HG03097 (cell line): ENCODE results near the gene FJX1.
"Not testable (repeated sequence)": the region's sequence is repeated elsewhere in the genome, so short reads cannot be mapped to it uniquely, and the experiment has no call there.

Experiments used
- ATAC-seq: cut with Tn5 transposase; IDR thresholded peaks from one replicate; pipeline ENCODE4 v1.9.1; 2021; ENCODE audit not compliant: unreplicated experiment, low FRiP score

The FJX1 gene

DNA sequence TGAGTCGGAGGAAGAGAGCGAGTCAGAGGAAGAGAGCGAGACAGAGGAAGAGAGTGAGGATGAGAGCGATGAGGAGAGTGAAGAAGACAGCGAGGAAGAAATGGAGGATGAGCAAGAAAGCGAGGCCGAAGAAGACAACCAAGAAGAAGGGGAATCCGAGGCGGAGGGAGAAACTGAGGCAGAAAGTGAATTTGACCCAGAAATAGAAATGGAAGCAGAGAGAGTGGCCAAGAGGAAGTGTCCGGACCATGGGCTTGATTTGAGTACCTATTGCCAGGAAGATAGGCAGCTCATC, 45.1 kb downstream of the FJX1 start:
- ATAC-seq, result no peak

DNA sequence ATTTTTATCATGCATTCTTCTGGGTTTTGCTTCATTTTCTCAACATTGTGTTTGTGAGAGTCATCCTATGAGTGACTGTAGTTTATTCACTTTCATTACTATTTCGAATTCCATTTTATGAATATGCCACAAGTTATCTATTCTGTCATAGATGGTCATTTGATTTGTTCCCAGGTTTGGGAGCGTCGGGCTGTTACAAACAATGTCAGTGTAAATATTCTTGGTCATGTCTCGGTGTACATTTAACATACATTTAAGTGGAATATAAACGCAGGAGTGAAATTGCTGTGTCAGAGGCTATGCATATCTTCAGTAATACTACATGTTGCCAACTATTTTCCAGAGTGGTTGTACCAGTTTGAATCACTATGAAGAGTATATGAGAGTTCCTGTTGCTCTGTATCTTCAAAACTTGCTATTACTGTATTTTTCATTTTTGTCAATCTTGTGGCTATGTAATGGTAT, 46.7 kb downstream of the FJX1 start:
- ATAC-seq, result no peak

DNA sequence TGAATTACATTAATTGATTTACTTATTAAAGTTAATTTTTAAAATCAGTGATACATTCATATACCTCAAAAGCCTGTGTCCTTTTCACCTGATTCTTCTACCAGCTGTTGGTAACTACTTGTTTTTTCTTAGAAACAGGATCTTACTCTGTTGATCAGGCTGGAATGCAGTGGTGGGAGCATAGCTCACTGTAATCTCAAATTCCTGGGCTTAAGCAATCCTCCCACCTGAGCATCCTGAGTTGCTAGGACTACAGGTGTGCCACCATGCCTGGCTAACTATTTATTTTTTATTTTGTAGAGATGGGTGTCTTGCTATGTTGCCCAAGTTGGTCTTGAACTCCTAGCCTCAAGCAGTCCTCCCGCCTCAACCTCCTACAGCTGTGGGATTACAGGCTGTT, 49.0 kb downstream of the FJX1 start:
- no peak for ATAC-seq

DNA sequence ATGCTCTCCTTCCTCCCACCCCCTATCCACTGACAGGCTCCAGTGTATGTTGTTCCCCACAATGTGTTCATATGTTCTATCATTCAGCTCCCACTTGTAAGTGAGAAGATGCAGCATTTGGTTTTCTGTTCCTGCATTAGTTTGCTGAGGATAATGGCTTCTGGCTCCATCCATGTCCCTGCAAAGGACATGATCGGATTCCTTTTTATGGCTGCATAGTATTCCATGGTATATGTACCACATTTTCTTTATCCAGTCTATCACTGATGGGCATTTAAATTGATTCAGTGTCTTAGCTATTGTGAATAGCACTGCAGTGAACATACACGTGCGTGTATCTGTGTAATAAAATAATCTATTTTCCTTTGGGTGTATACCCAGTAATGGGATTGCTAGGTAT, 50.1 kb downstream of the FJX1 start:
- ATAC-seq, result not testable (repeated sequence)
